CD4-positive, alpha-beta T cell treated with Interleukin-12 subunit alpha and Interleukin-12 subunit beta, for 1 hour (primary cell): Measurements from ENCODE around the gene BAIAP2.

Experiments used
- DNase-seq: peaks from one replicate; pipeline ENCODE4 v3.0.0-alpha.2; 2020

Gene BAIAP2

GRCh38 chr17:81034779-81035520, at the start of gene BAIAP2:
TSS of gene BAIAP2 (plus strand) at chr17:81035151. CDS start at chr17:81035255, 104 bp downstream.
- peak; percentile 97 for DNase-seq

DNA sequence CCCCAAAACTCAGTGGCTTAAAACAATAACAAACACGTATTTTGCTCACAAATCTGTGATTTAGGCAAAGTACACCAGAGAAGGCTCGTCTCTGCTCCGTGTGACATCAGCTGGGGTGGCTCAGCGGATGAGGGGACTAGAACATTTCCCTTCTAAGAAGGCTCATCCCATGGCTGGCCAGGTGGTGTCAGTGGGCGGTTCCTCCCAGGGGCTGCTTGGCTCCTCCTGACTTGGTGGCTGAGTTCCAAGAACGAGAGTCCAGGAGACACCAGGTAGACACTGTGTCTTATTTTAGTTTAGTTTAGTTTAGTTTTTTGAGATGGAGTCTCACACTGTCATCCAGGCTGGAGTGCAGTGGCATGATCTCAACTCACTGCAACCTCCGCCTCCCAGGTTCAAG, 48.9 kb upstream of the BAIAP2 start:
- no peak for DNase-seq

DNA sequence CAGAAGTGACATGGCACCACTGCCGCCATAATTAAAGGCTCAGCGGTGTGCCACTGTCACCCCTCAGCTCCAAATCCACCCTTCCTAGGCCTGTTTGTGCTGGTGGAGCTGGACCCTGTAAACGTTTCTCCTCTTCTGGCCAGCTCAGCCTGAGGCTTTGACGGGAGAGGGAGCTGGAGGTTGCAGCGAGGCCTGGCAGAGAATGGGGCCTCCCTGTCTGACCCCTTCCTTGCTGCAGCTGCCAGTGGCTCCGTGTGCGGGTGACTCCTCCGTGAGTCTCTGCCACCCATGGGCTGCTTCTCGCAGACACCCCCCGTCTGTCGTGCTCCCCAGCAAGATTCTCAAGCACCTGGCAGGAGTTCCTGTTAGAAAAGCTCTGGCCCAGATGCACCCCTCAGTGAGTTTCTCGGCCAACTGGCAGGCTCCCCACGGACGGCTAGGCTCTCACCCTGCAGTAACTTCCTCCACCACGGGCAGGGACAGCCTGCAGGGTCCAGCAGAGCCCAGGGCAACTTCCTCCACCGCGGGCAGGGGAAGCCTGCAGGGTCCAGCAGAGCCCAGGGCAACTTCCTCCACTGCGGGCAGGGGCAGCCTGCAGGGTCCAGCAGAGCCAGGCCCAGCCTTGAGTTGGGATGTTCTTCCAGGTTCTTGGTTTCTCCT, 48.0 kb upstream of the BAIAP2 start:
- no peak for DNase-seq

GRCh38 chr17:80987941-80988461, 47.0 kb upstream of the BAIAP2 start:
- no peak for DNase-seq

DNA sequence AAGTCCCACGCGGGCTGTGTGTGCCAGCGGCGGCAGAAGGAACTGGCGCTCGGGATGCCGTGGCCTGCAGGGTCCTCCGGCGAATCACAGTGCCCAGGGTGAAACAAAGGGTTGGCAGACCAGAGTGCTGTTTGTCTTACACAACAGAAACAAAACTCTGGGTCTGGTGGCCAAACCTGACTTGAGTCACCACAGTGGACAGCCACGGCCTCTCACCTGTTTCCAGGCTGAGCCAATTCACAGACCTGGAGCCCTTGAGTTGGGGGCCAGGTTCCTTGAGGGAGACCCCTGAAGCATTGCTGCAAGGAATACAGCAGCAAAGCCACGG, 45.4 kb upstream of the BAIAP2 start:
- DNase-seq: no peak

GRCh38 chr17:80990921-80991644, 43.9 kb upstream of the BAIAP2 start:
- DNase-seq: no peak

GRCh38 chr17:80991645-80992076, 43.3 kb upstream of the BAIAP2 start, which contains the start of gene CHMP6:
TSS of gene CHMP6 (plus strand) at chr17:80991841. CDS start at chr17:80991919, 78 bp downstream.
- DNase-seq: peak; percentile 82

DNA sequence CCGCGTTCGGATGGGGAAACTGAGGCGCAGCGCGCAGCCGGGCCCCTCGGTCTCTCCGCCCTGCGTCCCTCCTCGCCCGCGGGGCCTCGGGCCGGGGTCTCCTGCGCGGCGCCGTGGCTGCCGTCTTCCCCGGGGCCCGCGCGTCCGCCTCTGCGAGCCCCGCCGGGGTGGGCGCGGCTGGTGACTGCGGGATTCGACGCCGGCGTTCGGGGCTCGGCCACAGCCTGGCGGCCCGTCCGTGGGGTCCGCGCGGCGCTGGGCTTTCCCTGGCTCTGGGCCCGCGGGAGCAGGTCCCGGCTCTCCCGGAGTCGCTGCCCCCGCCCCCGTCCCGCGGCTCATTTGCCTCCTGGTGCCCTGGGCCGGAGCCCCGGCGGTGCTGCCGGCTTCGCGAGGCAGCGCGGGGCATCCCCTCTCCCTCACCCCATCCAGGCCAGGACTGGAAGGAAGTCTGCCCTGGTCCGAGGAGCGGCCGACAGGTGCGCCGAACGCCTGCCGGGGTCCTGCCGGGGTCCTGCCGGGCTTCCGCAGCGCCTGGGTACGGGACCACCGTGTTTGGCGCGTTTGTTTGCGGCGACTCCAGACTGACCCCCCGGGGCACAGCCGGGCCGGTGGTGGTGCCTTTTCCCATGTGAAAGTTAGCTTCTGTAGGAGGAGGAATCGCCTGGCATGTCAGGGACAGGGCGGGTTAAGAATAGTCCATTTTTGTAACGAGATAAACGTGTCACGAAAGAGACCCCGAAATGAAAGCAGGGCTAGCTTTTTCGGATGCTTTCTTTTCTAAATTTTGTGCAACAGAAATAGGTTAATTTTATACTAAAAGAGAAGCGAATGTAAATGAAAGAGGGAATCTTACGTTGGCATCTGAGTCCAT, 42.6 kb upstream of the BAIAP2 start:
- no peak for DNase-seq

GRCh38 chr17:80992948-80993624, 41.9 kb upstream of the BAIAP2 start:
- DNase-seq: no peak

- DNase-seq: no peak
These were observed 39.8 kb upstream of the BAIAP2 start for GRCh38 chr17:80995131-80995530.

DNA sequence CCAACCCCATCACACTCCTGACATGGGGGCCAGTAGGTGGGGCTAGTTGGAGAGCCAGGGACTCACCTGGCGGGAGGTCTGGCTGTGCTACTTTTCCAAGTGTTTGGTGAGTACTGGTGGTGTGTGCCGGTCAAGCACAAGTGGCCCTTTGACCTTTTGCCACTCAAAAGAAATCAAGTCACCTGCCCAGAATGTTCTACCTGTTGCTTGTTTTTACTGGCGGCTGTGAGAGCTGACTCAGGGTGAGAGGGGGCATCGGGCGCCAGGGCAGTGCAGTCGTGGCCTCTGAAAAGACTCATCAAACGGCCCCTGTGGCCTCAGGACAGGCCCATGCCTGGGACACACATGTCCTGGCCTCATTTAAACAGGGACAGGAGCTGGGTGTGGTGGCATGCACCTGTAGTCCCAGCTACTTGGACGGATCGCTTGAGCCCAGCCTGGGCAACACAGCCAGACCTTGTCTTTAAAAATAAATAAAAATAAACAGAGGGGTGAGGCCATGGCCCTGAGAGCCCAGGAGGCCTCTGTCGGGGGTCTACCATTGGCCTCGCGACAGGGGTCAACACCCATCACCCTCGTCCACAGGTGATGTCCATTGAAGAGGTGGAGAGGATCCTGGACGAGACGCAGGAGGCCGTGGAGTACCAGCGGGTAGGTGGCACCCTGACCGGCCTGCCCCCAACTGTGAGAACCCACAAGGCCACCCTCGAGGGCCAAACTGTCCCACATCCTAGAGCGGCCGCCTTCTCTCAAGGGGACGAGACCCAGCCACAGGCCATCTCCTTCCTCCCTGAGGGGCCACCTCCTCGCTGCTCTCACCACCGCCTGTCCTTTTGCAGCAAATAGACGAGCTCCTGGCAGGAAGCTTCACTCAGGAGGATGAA, 38.3 kb upstream of the BAIAP2 start:
- DNase-seq: no peak

- DNase-seq: no peak
These were observed 37.4 kb upstream of the BAIAP2 start for GRCh38 chr17:80997424-80998117.

- no peak for DNase-seq
These were observed 36.7 kb upstream of the BAIAP2 start for GRCh38 chr17:80998118-80998747.

DNA sequence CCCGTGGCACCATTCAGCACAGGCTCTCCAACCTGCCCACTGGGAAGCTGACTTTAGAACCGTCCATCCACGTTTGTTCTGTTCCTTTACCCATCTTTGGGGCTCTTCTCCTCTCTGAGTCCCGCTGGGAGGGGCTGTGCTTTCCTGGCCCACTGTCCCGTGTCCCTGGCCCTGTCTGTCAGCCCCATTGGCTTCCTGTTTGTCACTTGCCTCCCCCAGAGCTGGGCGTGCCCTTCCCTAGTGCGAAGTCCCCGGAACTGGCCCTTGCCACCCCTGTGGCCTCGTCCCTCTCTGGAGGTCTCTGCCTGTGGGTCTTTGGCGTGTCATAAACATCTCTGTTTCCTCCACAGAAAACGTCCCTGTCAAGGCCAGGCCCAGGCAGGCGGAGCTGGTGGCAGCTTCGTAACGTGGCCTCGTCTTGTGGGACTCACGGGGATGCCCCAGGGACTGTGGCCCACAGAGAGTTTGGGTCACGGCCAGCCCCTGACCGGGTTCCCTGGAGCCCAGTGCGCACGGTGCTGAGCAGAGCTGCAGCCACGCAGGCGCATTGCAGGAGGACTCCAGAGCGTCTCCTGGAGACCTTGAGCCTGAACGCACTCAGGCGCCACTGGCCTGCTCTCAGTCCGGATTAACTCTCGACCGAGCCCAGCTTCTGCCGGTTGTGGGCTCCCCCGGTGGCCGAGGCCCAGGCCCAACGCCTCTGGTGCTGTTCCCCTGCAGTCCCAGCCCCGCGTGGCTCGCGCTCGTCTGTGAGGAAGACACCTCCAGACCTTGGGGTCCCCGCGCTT, 36.0 kb upstream of the BAIAP2 start:
- DNase-seq: no peak

GRCh38 chr17:80999536-81000333, 35.2 kb upstream of the BAIAP2 start:
- DNase-seq: no peak

DNA sequence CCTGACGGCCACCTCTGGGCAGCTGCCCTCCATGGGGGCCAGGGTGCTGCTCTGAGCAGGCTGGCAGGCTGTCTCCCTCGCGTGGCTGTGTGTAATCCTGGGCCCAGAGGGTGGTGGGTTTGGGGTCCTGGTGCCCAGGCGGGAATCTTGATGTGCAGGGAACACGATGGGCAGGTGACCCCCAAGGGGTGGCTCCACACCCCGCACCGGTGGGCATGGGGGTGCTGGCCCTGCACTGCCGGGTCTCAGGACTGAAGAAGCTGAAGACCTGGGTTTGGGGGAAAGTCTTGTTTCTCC, 34.7 kb upstream of the BAIAP2 start:
- DNase-seq: no peak

GRCh38 chr17:81000631-81001357, 34.2 kb upstream of the BAIAP2 start:
- no peak for DNase-seq

GRCh38 chr17:81002013-81002384, 33.0 kb upstream of the BAIAP2 start:
- no peak for DNase-seq
